Measurements from ENCODE around the gene FEV. TPM values are rescaled to one million over a fixed set of nuclear protein-coding genes. Genes with fewer than 3 reads are reported as not detected.

The FEV gene
- total RNA-seq, 1 donor from 2014 or later = not detected

DNA sequence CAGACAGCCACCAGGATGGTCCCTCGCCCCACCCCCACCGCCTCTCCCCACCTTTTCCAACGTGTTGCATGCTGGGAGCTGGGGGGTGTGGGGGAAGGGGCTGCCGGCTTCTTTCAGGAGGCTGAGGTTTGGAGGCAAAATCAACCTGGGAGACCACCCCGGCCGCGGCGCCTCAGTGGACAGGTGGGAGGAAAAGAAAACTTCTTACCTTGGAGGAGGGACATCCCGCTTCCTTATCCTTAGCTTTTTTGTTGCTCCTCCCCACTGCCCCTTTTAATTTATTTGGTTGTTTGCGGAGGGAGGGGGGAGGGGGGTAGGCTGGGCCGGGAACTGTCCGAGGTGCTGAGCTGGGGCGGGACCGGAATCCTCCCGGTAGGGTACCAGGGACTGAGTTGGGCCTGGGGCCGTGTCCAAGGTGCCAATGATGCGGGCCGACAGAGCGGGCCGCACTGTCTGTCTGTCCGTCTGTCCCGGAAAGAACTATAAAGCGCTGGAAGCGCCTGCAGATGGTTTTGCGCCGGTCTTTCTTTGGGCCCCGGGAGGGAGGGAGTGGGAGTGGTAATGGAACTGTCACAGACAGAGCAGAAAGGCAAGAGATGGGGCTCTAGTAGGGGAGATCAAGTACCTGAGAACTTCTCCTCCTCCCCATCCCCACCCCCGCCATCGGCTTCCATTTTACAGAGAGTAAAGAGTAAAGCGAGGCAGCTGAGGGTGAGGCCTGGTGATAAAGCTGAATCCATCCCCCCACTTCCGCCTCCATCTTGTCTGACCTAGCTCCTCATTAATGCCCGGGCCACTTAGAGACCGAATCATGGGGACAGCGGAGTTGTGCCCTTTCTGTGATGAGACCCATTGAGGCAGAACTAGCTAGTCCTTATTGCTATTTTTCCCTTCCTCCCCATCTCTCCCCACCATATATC, 23.1 kb downstream of the FEV start:
- Histone ChIP-seq H3K4me1 (peaks cover 8% of the 10 kb centered on the region), H3K4me3 (no peak overlapping the region), H3K36me3 (no peaks in the 10 kb centered on the region), H3K27ac (no peak overlapping the region), H3K9me3 (no peaks in the 10 kb centered on the region), H3K27me3 (ENCODE audit: low read depth) (peaks cover 84% of the 10 kb centered on the region)
- intact Hi-C loops (cut with DNase I) = no loop called here
- DNase-seq (no peak), ATAC-seq (no peak)
- TF ChIP-seq, protein P1, sequence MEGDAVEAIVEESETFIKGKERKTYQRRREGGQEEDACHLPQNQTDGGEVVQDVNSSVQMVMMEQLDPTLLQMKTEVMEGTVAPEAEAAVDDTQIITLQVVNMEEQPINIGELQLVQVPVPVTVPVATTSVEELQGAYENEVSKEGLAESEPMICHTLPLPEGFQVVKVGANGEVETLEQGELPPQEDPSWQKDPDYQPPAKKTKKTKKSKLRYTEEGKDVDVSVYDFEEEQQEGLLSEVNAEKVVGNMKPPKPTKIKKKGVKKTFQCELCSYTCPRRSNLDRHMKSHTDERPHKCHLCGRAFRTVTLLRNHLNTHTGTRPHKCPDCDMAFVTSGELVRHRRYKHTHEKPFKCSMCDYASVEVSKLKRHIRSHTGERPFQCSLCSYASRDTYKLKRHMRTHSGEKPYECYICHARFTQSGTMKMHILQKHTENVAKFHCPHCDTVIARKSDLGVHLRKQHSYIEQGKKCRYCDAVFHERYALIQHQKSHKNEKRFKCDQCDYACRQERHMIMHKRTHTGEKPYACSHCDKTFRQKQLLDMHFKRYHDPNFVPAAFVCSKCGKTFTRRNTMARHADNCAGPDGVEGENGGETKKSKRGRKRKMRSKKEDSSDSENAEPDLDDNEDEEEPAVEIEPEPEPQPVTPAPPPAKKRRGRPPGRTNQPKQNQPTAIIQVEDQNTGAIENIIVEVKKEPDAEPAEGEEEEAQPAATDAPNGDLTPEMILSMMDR (IDR thresholded peaks at IDR 0.05) = no peak

DNA sequence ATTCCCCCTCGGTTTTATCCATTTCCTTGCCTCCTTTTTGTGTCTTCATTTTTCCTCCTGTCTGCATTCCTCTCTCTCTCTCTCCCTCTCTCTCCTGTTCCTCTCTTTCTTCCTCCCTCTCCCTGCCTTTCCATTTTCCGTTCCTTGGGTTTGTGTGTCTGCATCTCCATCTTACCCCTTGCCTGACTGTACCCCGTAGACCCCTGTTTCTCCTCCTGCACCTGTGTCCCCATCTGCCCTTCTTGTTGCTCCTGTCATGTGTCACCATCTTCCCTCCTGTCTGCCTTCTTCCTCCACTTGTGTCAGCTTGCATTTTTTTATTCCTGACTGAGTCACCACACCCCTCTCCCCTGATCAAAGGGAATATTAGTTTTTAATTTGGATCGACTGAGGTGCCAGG, 23.8 kb downstream of the FEV start:
- no peak overlapping the region for H3K4me3 ChIP-seq
- peaks cover 84% of the 10 kb centered on the region for H3K27me3 ChIP-seq (ENCODE audit: low read depth)

DNA sequence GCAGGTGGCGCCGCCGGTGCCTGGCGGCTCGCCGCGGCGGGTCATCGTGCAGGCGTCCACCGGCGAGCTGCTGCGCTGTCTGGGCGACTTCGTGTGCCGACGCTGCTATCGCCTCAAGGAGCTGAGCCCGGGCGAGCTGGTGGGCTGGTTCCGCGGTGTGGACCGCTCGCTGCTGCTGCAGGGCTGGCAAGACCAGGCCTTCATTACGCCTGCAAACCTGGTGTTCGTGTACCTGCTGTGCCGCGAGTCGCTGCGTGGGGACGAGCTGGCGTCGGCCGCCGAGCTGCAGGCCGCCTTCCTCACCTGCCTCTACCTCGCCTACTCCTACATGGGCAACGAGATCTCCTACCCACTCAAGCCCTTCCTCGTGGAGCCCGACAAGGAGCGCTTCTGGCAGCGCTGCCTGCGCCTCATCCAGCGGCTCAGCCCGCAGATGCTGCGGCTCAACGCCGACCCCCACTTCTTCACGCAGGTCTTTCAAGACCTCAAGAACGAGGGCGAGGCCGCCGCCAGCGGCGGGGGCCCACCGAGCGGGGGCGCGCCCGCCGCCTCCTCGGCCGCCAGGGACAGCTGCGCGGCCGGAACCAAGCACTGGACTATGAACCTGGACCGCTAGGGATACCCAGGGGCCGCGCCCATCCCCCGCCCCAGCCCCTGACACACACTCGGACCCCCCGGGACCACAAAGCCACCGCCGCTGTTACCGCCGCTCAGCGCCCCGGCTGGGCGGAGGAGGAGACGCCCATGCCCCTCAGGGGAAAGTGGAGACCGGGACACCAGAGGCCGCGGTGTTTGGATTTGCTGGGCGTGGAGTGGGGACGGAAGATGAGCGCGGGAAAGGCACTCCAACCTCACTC, 24.4 kb downstream of the FEV start:
- H3K27me3 ChIP-seq (ENCODE audit: low read depth) = peaks cover 83% of the 10 kb centered on the region
- no peaks in the 10 kb centered on the region for H3K36me3 ChIP-seq

More for the DNA sequence above, 23.8 kb downstream of the FEV start:
- no peak overlapping the region for H3K27ac ChIP-seq
- H3K36me3 ChIP-seq = no peaks in the 10 kb centered on the region
- ATAC-seq (no peak), DNase-seq (no peak)
- peaks cover 8% of the 10 kb centered on the region for H3K4me1 ChIP-seq
- intact Hi-C loops (cut with DNase I) = no loop called here
- TF ChIP-seq, protein P1 (IDR thresholded peaks at IDR 0.05) = no peak
- no peaks in the 10 kb centered on the region for H3K9me3 ChIP-seq

DNA sequence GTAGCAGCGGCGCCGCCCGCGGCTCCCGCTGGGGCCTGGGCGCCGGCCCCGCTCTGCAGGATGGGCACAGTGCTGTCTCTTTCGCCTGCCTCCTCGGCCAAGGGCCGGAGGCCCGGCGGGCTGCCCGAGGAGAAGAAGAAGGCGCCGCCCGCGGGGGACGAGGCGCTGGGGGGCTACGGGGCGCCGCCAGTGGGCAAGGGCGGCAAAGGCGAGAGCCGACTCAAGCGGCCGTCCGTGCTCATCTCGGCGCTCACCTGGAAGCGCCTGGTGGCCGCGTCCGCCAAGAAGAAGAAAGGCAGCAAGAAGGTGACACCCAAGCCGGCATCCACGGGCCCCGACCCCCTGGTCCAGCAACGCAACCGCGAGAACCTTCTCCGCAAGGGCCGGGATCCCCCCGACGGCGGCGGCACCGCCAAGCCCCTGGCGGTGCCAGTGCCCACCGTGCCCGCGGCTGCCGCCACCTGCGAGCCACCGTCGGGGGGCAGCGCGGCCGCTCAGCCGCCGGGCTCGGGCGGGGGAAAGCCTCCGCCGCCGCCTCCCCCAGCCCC, 25.1 kb downstream of the FEV start:
- no peak overlapping the region for H3K27ac ChIP-seq
- H3K4me1 ChIP-seq = peaks cover 8% of the 10 kb centered on the region
- peak overlapping the region; percentile 46 for H3K4me3 ChIP-seq
- no peak for DNase-seq
- ATAC-seq = no peak
- H3K36me3 ChIP-seq = no peaks in the 10 kb centered on the region
- peaks cover 76% of the 10 kb centered on the region for H3K27me3 ChIP-seq (ENCODE audit: low read depth)
- no peaks in the 10 kb centered on the region for H3K9me3 ChIP-seq
- TF ChIP-seq, protein P1 (IDR thresholded peaks at IDR 0.05) = no peak
- intact Hi-C loops (cut with DNase I) = no loop called here

More for the DNA sequence above, 24.4 kb downstream of the FEV start:
- intact Hi-C loops (cut with DNase I) = no loop called here
- Histone ChIP-seq H3K4me3 (no peak overlapping the region), H3K27ac (no peak overlapping the region), H3K4me1 (peaks cover 8% of the 10 kb centered on the region), H3K9me3 (no peaks in the 10 kb centered on the region)
- no peak for ATAC-seq
- TF ChIP-seq, protein P1 (IDR thresholded peaks at IDR 0.05) = no peak
- no peak for DNase-seq

DNA sequence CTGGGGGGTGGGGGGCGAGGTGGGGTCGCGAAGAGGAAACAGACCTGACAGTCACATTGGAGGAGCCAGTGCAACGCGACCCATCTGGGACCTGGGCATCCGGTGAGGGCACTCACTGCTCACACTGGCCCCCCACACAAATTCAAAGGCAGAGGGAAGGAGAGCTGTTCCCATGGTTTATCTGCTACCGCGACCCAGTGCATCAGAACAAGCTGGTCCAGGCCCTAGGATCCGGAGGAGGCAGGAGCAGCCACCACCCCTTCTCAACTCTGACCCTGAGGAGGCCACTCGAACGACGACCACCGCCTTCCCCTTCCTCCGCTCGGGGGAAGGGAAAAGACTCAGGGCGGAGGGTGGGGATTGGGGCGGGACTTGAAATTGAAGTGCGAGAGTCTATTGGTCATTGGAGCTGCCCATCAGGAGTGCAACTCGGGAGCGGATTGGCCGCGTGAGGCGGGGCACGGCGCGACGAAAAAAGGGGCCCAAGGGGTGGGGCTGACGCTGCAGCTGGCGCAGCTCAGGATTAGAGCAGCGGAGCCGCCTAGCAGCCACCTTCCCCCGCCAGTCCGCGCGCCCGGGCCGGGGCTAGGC, 25.7 kb downstream of the FEV start, which contains the start of gene CDK5R2:
Gene CDK5R2 (plus strand): TSS at position 526 of the 591 bp plus-strand sequence. CDS start 155 bp downstream, outside the sequence.
- TF ChIP-seq, protein P1 (IDR thresholded peaks at IDR 0.05) = no peak
- Histone ChIP-seq H3K36me3 (no peaks in the 10 kb centered on the region), H3K27ac (no peak within 1 kb of the TSS), H3K27me3 (ENCODE audit: low read depth) (peaks cover 70% of the 10 kb centered on the region), H3K4me1 (peaks cover 8% of the 10 kb centered on the region), H3K4me3 (peak within 1 kb of the TSS; percentile 46), H3K9me3 (no peaks in the 10 kb centered on the region)
- DNase-seq = peak; percentile 70
- intact Hi-C loops (cut with DNase I) = no loop called here
- ATAC-seq = peak; percentile 74 to 75
